BE2C (cell line): ENCODE results near the gene HOXA7.

Experiments used
- DNase-seq: peaks from one replicate; pipeline ENCODE4 v3.0.0-alpha.2; 2020
- H3K27me3 ChIP-seq: fragments of 250-450 bp; sonication (Bioruptor Pico); 2 replicates; pipeline ENCODE4 v1.5.1; 2020; ENCODE audit warnings: mild to moderate bottlenecking
- H3K36me3 ChIP-seq: fragments of 250-450 bp; sonication (Bioruptor Pico); 2 replicates; pipeline ENCODE4 v1.5.1; 2020; ENCODE audit warnings: mild to moderate bottlenecking
- H3K4me1 ChIP-seq: fragments of 250-450 bp; sonication (Bioruptor Pico); 2 replicates; pipeline ENCODE4 v1.5.1; 2020
- H3K4me3 ChIP-seq: 2 replicates; pipeline ENCODE4 v1.5.1; 2011; ENCODE audit warnings: low read depth, low read length
- H3K9me3 ChIP-seq: fragments of 250-450 bp; sonication (Bioruptor Pico); 2 replicates; pipeline ENCODE4 v1.5.1; 2020
- CTCF ChIP-seq: IDR thresholded peaks from 2 replicates; pipeline ENCODE4 v1.5.1; 2012; ENCODE audit warnings: mild to moderate bottlenecking, low read depth, low read length

Gene HOXA7

DNA sequence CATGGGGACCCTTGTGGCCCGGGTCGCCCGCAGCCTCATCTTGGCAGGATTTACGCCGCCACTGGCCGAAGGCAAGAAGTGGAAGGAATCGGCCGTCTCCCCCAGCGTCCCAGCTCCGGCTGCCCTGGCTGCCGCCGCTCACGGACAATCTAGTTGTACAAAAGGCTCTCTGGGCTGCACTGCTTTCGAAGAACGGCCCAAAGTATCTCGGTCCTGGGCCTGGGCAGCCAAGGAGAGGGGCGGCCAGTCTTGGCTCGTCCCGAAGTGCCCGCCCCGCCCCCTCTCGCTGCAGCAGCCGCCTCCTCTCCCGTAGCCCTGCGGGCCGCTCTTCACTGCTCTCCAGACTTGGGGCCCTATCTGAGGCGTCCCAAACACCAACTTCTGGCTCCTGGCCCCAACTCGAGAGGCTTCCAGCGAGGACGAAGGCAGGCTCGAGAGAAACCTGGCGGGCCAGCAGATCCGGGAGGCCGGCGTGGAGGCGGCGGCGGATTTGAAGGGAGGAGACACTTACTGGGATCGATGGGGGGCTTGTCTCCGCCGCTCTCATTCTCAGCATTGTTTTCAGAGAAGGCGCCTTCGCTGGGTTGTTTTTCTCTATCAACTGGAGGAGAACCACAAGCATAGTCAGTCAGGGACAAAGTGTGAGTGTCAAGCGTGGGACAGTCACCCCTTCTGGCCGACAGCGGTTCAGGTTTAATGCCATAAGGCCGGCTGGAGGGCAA, 8.1 kb upstream of the HOXA7 start:
- no peaks in the 10 kb centered on the region for H3K9me3 ChIP-seq
- 0 out of 2 replicates have a peak, but pooled peaks have one; percentile 1 for TF ChIP-seq CTCF
- peaks cover 97% of the 10 kb centered on the region for H3K27me3 ChIP-seq
- H3K4me3 ChIP-seq = no peak overlapping the region
- no peak for DNase-seq
- H3K4me1 ChIP-seq = no peaks in the 10 kb centered on the region
- no peaks in the 10 kb centered on the region for H3K36me3 ChIP-seq

DNA sequence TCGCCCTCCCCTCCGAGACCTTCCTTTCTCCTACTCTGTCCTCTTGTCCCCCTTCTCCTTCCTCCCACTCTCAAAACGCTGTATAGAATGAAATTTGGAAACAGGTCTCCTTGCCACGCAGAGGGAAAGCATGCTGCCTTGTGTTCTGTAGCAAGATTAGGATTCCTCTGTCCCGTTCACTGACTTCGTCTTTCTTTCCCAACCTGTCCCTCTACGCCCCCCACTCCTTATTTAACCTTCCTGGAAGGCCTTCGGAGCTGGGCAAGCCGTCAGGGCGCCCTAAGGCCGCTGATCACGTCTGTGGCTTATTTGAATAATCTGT, 7.5 kb upstream of the HOXA7 start:
- TF ChIP-seq CTCF = 0 out of 2 replicates have a peak, but pooled peaks have one; percentile 2
- Histone ChIP-seq H3K4me1 (no peaks in the 10 kb centered on the region), H3K27me3 (peaks cover 97% of the 10 kb centered on the region), H3K4me3 (no peak overlapping the region), H3K9me3 (no peaks in the 10 kb centered on the region), H3K36me3 (no peaks in the 10 kb centered on the region)
- DNase-seq = no peak

GRCh38 chr7:27163288-27164044, 7.0 kb upstream of the HOXA7 start:
- Histone ChIP-seq H3K9me3 (no peaks in the 10 kb centered on the region), H3K4me3 (no peak overlapping the region), H3K36me3 (no peaks in the 10 kb centered on the region), H3K27me3 (peaks cover 97% of the 10 kb centered on the region), H3K4me1 (no peaks in the 10 kb centered on the region)
- no peak for TF ChIP-seq CTCF
- no peak for DNase-seq

DNA sequence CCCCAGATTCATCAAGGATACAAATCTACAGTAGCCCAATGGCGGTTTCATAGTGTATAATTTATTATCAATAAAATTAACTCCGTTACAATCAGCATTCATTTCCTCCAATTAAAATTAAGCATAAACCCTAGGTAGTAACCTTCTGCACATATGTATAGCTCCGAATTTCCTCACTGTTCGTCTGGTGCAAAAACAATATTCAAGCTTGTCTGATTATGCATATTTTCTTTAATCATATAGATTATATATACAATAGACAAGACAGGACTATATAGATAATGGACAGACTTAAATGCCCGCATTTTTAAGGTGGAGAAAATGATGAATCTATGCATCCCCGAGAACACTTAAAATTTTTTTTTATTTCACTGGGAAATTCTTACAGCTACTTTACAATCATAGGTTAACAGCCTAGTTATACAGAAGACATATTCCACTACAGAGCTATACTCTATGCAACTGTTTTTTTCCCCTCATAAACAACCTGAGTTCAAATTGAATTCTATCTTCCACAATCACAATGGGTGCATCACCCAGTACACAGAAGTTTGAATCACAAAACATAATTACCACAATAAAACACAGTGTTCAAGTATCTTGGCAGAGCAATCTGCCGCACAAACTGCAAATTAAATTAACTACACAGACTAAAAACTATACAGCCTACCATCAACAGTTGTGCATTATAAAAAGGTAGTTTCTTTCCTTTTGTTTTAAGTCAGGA, 6.2 kb upstream of the HOXA7 start:
- H3K36me3 ChIP-seq = no peaks in the 10 kb centered on the region
- DNase-seq = no peak
- H3K4me3 ChIP-seq = no peak overlapping the region
- no peak for TF ChIP-seq CTCF
- H3K9me3 ChIP-seq = no peaks in the 10 kb centered on the region
- H3K4me1 ChIP-seq = no peaks in the 10 kb centered on the region
- peaks cover 97% of the 10 kb centered on the region for H3K27me3 ChIP-seq

DNA sequence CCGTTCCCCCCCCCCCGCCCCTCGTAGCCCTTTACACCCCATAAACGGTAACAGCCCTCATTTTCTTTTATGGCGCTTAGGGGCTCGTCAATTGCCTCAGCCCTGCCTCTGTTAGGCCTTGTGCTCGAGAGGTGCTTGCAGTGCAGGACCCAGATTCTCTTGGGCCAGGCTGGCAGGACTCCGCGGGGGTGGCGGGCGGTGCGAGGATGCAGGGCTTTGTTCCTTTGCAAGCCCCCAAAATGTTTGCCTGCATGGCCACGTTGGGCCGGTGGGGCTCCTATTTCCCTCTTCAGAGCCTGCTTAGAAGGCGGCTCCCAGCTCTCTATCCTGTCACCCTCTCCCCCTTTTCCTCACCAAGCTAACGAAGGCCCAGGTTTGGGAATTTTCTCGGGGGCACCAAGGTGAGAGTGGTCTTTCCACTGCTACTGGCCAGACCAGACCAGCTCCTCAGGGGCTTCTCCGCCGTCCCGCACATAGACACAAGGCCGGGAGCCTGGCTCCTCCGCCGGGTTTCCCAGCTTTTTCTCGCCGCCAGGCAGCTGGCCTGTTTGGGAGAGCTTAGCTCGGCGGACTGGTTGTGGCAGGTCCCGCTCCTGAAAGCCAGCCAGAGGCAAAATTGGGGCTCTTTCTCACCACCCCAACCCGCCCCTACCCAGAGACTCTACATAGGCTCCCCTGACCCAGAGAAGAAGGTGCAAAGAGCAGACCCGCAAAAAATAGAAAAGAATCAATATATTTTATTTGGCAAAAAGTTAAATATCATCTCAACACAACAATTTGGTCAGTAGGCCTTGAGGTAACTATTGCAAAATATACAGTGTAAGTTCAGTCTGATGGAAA, 5.5 kb upstream of the HOXA7 start:
- DNase-seq = no peak
- no peak overlapping the region for H3K4me3 ChIP-seq
- H3K36me3 ChIP-seq = no peaks in the 10 kb centered on the region
- H3K27me3 ChIP-seq = peaks cover 97% of the 10 kb centered on the region
- TF ChIP-seq CTCF = no peak
- H3K4me1 ChIP-seq = no peaks in the 10 kb centered on the region
- H3K9me3 ChIP-seq = no peaks in the 10 kb centered on the region
